ENCODE measurements around the gene CGNL1.

CGNL1 gene

DNA sequence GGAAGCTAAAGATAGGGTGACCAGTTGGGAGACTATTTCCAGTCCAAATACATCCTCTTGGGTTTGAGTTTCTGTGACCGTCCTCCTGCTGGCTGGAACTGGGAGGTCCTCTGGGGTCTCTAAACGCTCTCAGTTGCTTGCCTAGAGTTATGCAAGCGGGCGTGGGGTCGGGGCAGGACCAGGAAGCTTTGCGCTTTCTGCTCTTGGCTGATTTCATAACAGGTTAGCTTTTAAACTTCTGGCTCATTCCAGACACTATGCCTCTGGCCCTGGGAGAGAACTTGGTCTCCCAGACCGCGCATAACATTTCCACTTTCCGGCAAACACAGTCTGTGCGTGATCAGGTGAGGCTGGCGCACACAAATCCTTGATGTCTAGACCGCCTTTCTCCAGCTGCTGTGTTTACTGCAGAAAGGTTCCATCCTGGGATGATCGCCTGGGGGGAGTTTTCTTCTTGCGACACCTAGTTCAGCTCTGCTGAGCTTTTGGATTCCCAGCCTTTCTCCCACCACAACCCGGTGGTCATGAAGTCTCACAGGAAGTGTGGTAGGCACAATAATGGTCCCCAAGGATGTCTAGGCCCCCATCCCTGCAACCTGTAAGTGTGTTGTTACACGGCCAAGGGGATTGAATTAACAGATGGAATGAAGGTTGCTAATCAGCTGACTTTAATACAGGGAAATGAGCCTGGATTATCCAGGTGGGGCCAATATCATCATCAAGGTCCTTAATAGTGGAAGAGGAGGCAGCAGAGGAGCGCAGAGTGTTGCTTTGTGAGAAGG, 23.6 kb upstream of the CGNL1 start:
- DNase-seq: no peak

DNA sequence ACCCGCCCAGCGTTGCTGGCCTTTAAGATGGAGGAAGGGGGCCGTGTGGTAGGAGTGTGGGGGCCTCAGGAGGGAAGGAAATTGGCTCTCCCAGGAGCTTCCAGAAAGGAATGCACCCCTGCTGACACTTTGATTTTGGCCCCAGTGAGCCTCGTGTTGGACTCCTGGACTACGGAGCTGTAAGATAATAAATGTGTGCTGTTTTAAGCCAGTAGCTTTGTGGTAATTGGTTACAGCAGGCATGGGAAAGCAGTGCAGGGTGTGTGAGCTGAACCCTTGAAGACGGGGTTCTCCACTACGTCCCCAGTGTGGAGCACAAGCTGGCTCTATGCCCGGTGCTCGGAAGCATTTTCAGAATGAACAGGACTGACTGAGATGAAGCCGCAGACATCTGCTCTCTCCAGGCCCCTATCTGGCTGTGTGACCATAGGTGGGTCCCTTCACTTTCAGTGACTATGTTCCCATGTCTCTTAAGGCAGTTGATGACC, 22.9 kb upstream of the CGNL1 start:
- no peak for DNase-seq

DNA sequence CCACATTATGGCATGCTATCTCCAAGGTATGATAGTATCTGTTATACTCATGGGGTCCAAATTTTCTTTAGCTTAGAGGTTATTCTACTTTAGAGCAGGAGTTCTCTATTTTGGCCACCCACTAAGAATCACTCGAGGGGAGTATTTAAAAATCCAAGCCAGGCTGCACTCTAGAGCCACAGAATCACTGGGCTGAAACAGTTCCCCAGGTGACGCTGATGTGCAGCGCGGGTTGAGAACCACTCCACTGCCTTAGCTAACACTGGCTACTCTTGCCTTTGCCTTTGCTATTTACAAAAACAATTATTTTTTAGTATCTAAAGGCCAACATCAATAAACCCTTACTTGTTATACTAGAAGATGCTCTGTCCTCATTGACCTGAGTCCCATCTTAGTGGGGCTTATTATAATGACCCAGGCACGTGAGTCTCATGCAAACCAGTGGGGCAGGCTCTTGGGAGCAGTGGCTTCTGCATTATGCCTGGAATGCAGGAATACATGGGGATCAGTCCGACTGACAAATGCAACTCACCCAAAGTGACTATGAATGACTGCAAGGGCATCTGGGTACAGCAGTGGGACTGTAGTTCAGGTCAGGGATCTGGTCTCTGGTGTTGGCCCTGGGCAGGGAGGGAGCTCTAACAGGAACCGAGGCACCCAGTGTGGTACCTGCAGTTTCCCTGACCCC, 21.7 kb upstream of the CGNL1 start:
- DNase-seq: no peak

DNA sequence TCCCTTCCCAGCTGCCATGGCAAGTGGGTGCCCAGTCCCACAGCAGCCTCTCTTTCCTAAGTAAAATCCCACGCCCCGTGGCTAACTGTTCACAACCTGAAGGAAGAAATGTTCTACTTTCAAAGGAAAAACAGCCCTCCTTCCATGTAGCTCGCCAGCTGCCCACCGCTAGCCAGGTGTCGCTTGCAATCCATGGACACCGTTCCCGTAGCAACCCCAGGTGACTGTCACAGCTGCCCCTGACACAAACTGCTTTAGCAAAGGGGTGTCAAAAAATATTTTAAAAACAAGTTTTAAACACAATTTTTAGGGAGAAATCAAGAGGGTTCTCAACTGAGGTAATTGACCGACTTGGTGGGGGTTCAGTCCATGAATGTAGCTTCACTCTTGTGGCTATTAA, 21.0 kb upstream of the CGNL1 start:
- DNase-seq: no peak

DNA sequence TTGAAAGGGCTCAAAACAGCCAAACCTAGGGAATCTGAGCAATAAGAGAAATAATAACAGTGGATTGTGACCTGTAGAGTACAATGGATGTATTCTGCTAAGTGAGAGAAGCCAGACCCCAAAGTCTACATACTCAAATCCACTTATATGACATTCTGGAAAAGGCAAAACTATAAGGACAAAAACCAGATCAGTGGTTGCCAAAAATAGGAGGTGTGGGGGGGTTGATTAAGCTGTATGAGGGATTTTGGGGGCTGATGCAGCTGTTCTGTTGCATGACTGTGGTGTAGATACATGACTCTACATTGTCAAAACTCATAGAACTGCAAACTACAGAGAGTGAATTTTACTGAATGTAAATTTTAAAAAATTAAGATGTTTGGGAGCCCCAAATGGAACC, 20.1 kb upstream of the CGNL1 start:
- no peak for DNase-seq

DNA sequence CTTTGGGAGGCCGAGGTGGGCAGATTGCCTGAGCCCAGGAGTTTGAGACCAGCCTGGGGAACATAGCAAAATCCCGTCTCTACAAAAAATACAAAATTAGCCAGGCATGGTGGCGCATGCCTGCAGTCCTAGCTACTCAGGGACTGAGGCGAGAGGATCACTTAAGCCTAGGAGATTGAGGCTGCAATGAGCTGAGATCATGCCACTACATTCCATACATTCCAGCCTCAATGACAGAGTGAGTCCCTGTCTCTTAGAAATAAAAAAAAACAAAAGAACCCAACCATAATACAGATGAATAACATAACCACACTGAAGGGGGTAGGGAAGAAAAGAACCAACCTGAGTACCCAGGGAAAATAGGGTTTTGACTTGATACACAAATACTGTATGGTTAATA, 19.7 kb upstream of the CGNL1 start:
- no peak for DNase-seq

DNA sequence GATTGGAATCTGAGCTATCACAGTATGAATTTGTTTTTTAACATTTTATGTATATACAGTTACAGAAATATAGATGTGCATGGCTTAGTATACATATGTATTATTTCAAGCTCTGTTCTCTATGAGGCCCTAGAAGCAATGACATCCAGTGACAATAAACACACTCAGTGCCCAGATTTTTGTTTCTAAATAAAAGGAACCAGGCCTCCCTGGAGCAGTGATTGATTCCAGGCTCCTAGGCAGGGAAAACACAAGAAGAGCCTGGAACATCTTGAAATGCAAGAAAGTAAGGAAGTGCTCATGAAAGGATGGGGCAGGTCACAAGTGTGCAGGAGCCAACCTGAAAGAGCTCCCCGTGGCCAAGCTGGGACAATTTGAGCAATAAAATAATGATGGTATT, 18.5 kb upstream of the CGNL1 start:
- DNase-seq: no peak

DNA sequence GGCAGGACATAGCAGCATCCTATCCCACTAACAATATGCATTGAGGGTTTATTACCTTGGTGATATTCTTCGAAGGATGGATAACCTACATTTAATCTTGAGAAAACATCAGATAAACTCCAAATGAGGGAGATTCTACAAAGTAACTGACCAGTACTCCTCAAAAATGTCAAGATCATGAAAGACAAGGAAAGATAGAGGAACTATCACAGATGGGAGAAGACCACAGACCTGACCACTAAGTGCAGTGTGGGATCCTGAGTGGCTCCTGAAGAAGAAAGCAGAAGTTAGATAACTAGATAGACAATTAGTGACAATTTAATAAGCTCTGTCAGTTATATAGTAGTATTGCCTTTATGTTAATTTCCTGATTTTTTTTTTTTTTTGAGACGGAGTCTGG, 17.7 kb upstream of the CGNL1 start:
- DNase-seq: no peak

DNA sequence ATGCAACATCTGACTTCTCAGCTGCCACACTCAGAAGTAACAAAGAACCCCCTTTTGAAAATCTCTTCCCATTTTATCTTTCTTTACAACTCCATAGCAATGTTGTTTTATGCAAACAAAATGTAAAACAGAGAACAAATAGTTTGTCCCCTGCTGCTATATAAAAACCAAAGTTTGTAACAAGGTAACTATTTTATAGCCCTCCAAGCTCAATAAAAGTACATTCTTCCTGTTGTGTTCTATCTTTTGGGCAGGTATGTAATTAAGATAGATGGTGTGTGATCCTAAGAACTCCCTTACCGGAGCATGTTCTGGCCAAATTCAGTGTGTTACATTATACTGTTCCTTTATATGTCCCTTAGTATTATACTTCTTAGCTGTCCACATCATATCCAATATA, 12.6 kb upstream of the CGNL1 start:
- no peak for DNase-seq

DNA sequence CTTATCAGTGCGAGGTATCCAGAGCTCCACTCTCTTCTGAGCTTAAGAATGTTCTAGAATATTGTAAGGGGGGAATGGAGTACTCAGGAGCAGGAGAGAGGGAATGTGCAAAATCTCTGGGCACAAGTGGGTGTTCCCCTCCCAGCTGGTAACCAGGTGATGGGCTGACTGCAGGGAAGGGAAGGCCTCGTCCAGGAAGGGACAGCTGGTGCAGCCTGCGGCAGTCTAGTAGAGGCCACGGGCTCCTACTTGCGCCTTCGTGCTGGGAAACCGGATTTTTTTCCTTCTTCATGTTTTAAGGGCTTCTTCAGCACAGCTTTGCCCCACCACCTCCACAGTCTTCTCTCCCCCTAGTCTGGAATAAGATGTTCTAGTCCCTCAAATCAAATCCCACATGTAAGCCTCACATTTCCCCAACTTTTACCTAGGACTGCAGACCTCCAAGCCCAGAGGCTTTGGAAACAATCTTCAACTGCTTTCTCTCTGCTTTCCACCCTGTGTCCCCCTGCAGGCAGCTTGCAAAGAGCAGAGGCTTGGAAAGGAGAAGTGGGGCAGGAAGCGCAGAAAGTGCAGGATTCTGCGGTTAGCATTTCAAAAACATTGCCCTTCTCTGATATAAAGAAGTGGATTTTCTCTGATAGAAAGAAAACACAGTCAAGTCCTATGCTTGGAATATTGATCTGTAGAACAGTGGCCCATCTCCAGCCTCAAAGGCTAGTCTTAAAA, 11.9 kb upstream of the CGNL1 start:
- DNase-seq: no peak

DNA sequence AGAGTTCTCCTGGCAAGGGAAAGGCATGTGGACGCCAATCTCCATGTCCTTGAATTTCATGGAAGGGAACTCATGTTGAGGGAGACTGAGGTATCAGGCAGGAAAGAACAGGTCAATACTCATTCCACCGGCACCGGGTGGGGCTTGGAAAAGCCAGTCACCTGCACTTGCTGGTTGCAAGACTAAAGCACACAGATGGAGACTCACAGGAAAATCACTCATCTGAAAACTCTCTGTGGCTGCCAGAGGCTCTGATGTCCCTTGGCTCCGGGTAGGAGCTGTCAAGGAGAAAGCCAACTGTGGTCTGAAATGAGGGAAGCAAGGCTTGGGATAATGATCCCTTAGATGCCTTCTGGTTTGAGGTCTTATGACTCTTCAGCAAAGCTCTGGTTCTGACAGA, 8.7 kb upstream of the CGNL1 start:
- DNase-seq: no peak

DNA sequence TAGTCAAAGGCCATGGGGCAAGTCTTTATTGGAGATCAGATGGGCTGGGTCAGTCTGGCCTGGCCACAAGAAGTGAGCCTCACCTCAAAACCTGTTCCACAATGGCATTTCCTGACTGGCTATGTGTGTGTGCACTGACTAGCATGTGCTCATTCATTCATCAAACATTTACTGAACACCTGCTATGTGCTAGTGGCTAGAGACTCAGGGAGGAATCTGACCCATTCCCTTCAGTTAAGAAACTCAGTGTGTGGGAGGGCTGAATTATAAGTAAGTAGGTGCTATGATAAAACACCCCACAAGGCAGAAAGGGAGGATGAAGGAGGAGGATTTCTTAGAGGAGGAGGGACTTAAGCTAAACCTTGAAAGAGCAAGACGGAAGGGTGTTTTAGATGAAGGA, 5.4 kb upstream of the CGNL1 start:
- no peak for DNase-seq

DNA sequence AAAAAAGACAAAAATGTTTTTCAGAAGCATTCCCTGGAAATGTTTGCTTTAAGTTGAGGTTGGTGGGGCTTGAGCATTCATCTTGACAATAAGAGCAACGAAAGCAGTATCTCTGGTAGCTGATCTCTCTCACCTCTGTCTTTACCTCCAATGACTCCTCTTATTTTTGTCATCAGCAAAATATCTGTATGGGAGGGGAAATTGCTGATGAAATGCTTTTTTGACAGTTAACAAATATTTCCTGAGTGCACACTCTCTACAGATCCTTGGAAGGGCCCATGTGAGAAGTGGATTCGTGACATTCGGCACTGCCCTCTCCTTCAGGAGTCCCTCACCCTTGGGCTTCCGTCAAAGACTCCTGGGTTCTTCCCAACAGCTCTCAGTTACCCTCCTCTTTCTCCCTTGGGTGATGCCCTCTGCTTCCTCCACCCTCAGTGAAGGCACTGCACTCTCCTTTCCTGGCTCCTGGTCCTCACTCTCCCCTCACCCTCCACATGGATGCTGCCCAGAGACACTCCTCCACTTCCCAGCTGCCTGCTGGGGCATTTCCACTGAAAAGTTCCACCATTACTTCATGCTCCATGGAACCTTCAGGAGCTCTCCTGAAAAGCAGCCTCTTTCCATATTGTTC, 2.9 kb upstream of the CGNL1 start:
- no peak for DNase-seq

DNA sequence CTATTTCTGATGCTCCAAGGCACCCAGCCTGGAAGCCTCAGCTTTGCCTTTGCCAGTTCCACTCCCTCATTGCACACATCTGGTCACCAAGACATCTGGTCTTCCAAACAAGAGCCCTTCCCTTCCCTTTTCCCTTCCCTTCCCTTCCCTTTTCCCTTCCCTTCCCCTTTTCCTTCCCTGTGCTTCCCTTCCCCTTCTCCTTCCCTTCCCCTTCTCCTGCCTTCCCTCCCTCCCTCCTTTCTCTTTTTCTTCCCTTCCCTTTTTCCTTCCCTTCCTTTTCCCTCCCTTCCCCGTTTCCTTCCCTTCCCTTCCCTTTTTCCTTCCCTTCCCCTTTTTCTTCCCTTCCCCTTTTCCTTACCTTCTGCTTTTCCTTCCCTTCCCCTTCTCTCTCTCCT, 2.4 kb upstream of the CGNL1 start:
- no peak for DNase-seq

DNA sequence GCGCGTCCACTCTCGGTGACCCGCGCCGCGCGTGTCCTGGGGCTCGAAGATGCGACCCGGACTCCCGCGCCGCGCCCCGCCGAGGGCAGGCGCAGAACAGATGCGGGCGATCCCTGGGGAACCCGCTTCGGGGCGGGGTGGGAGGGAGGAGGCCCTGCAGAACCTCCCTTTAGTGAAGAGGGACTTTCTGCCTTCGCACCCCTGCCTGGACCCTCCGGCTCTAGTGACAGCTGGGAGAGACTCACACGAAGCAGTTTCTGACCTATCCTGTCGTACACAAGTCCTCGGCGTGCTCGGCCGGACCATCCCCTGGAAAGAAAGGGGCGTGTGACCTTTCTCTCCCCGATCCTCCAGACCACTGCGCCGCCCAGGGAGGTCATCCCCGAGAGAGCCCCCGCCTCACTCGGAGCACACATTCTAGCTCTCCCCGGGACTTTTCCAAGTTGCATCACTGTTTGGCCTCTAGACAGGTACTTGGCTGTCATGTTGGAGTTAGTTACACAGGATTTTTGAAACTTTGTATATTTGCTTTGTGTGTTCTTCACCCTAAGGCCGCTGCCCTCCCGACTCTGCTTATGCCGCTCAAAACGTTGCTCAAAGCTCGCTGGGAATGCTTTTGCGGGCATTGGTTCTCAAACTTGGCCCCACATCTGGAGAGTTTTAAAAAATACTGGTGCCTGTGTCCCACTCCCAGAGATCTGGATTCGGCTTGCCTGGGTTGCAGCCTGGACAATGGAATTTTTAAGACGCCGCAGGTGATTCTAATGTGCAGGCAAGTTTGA, 582 bp downstream of the CGNL1 start:
- no peak for DNase-seq

DNA sequence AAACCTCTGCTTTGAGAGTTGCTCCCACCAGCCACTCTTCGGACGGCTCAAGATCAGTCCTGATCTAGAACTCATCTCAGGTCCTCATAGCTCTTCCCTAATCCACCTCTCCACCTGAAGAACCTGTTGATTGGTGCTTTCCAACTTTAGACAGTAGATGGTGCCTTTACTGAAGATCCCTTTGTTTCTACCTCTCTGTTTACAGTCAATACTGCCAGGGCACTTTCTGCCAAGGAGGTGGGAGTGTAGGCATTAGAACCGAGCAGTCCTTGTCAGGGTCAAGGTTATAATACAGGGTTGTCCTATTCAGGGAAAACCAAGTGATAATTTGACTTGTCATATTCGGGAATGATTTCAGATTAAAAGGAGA, 1.2 kb downstream of the CGNL1 start:
- no peak for DNase-seq

DNA sequence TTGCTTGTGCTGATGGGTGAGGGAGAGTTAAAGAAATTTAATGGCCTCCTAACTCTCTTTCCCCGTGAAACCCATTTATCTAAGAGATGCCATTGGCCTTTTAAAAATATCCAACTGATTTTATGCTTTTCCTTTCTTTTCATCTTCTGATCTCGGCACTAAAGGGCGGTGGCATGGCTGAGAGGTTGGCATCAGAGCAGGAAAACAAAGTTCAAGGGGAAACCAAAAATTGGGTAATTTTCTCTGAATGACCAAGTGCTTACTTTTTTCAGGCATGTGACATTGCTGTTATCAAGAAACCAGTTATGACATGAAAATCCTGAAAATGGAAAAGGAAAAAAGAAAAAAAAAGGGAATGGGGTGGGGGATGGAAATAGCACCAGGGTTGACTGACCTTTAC, 3.2 kb downstream of the CGNL1 start:
- DNase-seq: no peak

DNA sequence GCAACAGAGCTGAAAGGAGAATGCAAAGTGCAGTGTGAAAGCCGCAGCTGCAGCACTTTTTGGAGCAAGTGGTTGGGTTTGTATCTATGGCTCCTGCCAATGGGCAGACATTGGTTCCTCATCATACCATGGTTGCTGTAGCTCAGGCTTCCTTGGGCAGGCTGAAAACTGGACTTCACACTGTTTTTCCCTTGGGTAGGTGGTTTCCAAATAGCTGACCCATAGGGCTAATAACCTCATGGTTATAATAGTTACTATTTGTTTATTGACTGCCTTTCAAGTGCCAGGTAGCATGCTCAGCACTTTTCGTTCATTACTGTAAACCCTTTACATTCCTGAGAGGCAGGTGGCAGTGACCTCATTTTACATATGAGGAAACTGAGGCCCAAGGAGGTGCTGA, 4.5 kb downstream of the CGNL1 start:
- DNase-seq: no peak

DNA sequence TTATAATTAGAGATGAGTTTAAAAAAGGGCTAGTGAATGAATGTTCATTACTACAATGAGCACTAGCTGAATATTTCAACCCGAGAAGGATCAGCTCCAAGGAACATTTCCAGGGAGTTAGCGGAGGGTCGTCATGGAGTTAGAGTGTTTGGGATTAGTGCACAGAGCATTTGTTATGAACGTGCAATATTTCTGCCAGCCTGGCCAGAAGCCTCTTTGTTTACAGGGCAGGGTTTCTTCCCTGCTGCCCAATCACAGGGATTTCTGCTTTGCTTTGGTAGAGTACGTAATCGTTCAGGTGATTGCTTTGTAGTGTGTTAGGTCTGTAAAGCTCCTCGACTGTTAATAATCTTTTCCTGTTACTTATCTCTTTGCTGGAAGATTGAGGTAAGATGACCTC, 5.9 kb downstream of the CGNL1 start:
- no peak for DNase-seq

DNA sequence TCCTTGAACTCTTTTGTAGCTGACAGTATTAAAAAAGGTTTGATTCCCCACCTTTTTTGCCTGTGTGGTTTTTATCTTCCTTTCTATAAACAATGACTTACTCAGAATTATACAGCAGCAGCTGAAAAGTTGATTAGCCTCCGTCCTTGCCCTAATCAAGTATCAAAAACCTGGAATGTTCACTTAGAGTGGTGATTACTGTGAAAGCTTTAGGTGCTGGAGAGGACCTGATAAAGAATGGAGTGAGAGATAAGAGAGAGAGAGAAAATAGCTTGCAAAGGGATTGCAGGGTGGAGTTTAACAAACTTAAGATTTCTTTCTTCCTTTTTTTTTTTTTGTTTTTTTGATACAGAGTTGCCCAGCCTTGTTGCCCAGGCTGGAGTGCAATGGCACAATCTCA, 6.7 kb downstream of the CGNL1 start:
- DNase-seq: no peak

DNA sequence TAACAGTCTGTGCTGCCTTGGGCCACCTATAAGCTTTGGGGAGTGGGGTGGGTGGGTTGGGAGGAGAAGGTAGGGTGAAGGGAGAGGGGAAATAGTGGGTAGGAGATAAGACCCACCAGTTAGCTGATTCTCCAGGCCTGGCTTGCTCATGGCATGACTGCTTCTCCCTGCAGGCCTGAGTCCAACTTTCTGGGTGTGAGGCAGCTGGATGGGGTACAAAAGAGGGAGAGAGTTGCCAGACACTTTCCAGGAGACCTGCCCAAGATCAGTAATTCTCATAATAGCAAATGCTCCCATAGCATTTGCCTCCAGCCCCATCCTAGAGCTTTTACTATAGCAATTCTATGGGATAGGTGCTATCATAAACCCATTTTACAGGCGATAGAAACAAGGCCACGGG, 7.7 kb downstream of the CGNL1 start:
- no peak for DNase-seq

DNA sequence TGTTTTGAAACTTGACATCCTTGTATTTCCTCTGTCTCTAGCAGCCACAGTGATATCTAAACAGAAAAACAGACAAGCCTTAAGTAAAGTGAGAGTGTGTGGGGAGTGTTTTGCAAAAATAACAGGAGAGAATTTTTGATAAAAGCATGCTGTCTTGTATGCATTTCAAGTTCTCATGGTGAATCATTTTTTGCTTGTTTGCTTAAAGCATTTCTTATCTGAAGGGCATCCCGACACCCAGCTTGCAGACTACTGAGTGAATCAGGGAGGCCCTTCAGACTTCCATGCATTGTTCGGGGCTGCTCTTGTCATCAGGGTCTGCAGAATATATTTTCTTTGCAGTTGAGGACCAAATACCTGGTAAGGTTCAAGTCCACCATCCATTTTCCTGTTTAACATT, 8.5 kb downstream of the CGNL1 start:
- DNase-seq: no peak

DNA sequence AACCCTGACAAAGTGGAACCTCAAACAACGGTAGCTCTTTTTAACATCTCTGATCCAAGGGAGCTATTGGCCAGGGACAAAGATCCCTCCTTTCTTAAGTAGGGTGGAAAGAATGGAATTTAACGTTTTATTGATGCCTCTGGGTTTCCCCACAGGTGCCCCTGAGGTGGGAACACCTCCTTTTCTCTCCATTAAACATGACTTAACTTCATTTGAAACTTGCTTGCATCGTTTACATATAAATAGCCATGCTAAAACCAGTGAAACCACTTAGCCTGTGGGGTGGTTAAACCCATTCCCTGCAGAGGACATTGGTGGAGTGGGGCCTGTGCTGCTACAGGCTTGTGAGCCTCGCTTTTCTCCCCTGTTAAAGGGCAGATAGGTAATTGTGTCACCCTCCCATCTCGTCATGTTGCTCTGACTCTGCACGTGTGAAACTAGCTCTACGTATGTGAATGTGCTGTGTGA, 9.7 kb downstream of the CGNL1 start:
- DNase-seq: no peak

Data from T-helper 1 cell (primary cell).